HG03097 (cell line): Measurements from ENCODE around the gene SOBP.

Experiments used
- ATAC-seq: cut with Tn5 transposase; IDR thresholded peaks from one replicate; pipeline ENCODE4 v1.9.1; 2021; ENCODE audit not compliant: unreplicated experiment, low FRiP score

The SOBP gene

DNA sequence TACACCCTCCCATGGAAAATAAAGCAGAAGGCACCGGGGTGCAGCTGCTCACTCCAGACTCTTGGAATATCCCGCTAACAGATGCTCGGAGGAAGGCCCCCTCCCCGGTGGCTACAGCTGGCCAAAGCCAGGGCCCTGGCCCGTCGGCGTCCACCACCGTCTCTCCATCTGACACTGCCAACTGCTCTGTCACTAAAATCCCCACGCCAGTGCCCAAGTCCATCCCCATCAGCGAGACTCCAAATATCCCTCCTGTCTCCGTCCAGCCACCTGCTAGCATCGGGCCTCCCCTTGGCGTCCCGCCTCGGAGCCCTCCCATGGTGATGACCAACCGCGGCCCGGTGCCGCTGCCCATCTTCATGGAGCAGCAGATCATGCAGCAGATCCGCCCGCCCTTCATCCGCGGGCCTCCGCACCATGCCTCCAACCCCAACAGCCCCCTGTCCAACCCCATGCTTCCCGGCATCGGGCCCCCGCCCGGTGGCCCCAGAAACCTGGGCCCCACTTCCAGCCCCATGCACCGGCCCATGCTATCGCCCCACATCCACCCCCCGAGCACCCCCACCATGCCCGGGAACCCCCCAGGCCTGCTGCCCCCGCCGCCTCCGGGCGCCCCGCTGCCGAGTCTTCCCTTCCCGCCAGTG is 143.9 kb downstream of the SOBP start:
- ATAC-seq, result no peak

DNA sequence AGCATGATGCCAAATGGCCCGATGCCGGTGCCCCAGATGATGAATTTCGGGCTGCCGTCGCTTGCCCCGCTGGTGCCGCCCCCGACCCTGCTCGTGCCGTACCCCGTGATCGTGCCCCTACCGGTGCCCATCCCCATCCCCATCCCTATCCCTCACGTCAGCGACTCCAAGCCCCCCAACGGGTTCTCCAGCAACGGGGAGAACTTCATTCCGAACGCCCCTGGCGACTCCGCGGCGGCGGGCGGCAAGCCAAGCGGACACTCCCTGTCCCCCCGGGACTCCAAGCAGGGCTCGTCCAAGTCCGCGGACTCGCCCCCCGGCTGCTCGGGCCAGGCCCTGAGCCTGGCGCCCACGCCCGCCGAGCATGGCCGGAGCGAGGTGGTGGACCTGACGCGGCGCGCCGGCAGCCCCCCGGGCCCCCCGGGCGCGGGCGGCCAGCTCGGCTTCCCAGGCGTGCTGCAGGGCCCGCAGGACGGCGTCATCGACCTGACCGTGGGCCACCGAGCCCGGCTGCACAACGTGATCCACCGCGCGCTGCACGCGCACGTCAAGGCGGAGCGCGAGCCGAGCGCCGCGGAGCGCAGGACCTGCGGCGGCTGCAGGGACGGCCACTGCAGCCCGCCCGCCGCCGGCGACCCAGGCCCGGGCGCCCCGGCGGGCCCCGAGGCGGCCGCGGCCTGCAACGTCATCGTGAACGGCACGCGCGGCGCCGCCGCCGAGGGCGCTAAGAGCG is 144.6 kb downstream of the SOBP start:
- no peak for ATAC-seq

DNA sequence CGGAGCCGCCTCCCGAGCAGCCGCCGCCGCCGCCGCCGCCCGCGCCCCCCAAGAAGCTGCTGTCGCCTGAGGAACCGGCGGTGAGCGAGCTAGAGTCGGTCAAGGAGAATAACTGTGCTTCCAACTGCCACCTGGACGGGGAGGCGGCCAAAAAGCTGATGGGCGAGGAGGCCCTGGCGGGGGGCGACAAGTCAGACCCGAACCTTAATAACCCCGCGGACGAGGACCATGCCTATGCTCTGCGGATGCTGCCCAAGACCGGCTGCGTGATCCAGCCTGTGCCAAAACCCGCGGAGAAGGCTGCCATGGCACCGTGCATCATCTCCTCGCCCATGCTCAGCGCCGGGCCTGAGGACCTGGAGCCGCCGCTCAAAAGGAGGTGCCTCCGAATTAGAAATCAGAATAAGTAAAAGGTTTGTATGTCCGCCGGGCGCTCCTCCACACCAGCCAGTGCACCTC is 145.2 kb downstream of the SOBP start:
- no peak for ATAC-seq

DNA sequence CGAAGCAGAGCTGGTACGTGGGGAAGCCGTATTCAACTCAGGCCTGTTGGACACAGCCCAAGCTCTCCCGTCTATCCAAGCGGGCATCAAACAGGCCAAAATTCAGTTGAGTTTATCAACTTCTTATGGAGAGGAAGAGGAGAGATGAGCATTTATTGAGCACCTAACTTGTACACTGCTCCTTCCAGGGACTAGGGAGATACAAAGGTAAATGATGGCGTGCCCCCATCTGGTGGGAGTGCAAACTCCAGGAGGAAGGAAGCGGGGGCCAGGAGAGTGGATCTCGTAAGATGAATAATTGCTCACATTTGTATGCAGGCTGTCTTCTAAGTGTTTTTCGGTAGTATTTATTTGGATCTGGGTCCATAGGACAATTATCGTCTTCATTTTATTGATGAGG is 146.6 kb downstream of the SOBP start:
- ATAC-seq, result no peak

DNA sequence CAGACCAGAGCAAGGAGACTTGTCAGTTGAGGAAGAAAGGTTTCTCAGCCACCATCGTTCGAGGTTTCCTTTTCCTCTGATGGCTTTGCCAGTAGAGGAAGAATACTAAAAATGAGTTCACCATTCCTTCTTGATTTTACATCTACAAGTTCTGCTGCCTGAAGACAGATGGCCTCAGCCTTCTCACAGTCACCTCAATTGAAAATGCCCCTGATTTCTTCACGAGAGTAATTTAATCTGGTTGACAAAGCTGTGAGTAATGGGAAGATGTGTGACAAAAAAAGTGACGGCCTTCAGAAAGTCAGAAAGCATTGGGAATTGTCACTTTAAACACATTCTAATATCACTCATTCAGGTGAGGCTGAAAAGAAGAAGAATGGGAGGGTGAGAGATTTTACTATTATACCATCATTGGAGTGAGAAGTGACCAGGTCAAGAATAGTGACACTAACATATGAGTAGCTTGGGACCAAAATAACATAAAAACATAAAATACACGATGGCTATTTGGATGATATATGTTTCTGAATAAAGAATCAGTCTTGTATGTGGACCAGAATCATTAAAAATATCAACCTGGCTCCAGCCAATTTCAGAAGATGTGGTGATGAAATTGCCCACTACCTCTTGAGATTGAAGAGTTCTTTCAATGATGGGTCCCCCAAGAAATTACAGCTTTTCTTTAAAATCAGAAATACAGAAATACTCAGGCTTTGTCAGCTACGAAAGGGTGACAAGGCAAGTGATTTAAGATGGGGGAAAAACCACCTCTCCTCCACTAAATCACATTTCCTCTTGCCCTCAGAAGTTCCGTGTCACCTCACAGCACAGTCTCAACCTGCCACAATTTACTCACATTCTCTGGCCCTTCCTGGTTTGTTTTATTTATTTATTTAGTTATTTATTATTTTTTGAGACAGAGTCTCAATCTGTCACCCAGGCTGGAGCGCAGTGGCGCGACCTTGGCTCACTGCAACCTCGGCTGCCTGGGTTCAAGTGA is 147.7 kb downstream of the SOBP start:
- no peak for ATAC-seq

DNA sequence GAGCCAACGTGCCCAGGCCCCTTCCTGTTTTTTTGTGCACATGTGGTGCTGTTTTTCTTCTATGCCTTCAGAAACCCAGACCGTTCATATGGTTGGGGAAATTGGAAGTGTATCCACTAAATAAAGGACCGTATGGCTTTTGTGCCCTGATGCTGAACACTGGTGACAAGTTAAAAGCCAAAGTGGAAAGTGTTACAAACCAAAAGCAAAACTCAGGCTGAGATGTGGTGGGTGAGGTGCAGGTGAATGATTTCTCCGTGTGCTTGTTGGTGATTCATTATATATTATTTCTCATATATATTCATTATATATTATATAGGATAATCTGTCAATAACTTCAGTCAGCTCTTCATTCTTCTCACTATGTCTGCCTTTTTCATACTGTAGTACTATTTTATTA is 148.6 kb downstream of the SOBP start:
- no peak for ATAC-seq

DNA sequence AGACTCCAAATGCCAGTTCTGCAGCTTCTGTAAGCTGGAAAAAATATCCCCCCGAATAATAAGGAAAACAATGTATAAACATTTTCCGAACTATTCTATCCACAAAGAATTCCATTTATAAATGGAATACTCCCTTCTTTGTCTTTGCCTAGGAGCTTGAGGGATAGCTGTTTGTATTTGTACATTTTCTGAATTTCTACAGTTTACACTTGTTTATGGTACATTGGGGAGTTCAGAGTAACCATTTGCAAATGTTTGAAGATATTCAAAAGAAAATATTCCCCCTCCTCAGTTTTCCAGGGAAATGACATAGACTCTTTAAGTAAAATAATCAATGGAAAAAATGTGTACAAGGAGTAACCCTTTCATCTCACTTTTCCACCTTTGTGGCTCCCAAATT is 149.6 kb downstream of the SOBP start:
- no peak for ATAC-seq

DNA sequence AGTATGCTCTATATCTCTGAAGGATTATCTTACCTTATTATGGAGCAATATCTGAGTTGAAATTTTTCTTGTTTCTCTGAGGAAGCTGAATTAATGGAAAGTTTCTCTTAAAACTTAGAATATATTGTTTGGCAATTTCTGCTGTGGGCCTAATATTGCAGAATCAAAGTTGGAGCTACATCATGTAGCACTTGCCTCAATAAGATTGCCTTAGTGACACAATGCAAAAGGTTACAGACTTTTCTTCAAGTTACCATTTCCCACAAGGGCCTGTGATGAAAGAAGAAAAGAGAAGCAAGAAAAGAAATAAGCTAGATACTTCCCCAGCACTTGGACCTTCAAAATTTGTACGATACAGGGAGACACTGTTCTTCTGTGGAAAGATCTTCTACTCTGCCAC is 151.2 kb downstream of the SOBP start:
- no peak for ATAC-seq

DNA sequence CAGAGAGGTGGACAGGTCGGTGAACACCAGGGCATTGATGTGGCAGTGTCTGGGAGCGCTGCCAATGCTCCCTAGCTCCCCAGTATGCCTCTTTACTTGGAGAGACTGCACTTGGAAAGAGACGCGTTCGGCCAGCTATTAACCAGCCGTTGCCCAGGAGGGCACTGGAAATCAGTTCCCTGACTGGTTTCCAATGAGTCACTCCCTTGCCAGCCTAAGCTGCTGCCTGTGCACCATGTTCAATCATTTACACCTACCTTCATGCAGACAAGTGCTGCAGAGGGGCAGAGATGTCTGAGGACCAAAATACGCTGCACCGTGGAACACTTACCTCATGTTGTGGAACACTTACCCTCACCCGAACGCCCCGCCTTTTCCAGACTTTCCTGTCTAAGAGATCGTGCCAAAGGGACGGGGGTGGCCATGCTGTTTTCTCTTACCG is 151.6 kb downstream of the SOBP start:
- ATAC-seq, result no peak

DNA sequence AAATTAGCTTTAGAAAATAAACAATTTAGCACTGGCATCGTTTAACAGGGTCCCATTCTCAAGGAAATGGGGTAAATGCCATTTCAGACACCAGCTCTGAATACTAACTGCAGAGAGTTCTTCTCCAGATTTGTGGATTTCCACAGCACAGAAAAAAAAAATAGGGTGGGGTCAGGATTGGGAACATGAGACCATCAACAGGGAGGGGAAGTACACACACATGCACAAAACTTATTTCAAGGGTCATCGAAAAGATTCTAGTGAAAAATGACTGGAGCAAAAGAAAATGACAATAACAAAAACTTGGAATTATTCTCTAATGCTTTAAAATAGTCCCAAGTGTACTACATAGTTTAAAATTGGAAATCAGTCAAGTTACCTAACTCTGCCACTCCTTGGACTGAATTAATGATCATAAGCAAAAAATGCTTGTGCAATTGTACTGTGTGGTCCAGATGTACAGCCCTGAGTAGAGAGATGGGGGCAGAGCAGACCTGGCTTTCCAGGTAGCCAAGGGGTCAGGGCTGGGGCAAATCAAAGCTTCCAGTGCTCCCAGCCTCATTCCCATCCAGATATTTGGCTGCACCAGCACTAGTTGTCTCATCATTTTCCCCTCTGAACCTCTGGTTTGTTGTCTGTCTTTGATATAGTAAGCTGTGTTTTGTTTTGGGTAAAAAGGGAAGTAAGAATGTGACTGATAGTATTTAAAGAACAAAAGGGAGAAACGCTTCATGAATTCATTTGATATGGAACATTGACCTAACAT is 152.4 kb downstream of the SOBP start:
- ATAC-seq, result no peak

DNA sequence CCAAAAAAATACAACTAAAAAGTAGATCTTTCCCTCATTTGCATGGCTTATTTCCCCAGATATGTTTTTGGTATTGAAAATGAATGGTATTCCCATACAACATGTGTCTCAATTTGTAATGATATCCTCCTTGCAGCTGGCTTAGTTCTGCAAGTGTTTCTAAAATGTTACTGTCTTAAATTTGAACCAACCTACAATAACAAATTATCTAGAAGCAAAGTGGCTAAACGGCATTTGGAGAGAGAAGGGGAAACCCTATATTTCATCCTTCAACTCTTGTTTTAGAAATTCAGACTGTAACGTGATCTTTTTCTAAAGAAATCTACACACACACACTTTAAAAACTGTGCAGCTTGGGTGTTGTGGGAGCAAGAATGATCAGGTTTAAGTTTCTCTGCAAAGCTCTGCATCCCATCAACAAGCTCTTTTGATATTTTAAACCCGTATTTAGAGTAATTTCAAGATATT is 153.0 kb downstream of the SOBP start:
- no peak for ATAC-seq

DNA sequence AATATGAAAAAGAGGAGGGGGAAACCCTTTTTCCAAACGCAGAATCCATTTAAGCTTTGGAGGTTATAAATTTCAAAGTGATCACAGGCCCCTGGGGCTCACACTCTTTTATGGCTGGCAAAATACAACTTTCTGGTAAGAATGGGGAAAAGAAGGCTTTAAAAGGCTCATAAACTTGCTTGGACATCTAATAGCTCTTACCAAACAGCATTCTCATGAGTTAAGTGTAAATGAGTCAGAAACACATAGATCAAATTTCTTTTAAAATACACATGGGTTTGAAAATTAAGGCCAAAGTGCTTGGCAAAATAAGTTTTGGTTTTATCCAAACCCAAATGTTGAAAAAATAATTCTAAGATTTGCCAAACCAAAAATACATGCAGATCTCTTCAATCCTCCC is 154.6 kb downstream of the SOBP start:
- ATAC-seq, result no peak

DNA sequence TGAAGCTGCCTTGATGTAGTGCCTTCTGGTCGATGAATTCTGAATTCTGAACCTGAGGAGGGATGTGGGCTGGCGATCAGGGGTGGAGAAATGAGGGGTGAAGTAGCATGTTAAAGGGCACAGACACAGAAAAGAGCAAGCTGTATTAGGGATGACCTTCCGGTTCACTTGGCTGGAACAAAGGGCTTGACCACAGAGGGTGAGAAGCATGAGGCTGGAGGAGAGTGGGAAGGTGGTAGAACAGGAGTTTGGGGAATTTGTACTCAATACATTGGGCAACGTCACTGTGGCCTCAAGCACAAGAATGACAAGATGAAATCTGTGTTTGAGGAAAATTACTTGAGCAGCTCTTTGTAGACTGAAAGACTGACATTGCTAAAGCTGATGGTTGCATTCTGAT is 155.8 kb downstream of the SOBP start:
- ATAC-seq, result no peak

DNA sequence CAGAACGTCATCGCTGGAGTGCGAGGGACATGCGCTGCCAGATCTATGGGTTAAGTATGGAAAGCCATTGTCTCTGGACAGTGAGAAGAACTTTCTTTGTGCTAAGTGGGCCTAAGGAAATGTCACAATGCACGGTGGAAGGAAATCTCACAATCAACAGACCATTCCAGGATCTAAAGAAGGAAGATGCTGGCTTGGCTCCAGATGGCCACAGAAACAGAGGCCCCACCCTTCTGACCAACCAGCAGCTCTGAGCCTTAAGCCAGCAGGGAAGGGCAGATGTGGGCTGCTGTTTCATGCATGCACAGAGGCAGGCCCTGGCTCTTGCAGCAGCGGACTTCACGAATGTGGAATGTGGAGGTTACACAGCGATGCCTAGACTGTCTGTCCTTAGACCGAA is 156.3 kb downstream of the SOBP start:
- ATAC-seq, result no peak

DNA sequence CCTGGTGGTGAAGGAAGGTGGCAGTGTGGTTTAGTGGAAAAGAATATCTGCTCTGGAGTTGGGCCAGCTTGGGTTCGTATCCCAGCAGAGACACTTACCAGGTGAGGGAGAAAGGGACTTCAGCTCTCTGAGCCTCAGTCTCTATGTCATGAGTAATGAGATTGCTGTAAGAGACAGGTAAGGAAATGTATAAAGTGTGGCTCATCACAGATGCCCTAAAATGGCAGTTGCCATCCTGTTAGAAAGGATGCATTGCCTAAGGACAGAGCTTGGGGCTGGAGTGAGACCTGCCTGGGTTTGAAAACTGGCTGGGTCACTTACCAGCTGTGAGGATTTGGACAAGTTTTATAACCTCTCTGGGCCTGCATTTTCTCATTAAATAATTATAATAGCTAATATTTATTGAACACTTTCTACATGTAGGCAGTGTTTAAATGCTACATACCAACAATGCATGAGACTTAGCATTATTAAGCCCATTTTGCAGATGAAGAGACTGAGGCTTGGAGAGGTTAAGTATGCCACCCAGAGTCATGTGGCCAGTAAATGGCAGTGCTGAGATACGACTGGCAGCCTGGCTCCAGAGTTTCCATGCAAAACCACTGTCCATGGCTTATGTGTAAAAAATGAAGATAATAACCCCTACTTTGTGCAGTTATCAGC is 157.0 kb downstream of the SOBP start:
- ATAC-seq, result no peak

DNA sequence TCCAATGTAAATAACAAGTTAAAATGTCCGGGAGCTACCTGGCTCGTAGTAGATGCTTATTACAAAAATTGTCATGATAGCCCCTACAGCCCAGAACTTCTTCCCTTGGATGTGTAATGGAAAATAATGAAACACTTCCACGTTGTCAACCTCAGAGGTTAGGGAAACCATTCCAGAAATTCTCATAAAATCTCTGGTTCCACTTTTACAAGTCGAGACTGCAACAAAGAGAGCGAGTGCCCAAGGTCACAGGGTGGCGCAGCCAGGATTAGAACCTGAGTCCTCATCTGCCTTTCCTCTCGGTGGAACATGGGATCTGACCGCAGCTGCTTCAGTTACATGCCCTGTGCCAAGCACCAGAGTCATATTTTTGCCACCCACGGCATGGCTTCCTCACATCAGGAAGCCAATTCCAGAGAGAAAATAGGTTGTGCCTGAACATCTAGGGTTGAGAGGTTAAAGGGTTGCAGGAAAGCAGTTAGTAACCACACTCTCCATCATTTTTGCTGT is 157.6 kb downstream of the SOBP start:
- no peak for ATAC-seq

DNA sequence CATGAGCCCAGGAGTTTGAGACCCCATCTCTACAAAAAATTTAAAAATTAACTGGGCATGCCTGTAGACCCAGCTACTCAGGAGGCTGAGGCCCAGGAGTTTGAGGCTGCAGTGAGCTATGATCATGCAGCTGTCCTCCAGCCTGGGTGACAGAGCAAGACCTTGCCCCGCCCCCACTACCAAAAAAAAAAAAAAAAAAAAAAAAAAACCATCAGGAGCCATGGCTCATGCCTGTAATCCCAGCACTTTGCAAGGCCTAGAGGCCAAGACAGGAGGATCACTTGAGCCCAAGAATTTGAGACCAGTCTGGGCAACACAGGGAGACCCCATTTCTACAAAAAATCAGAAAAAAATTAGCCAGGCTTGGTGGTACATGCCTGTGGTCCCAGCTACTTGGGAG is 159.1 kb downstream of the SOBP start:
- no peak for ATAC-seq

DNA sequence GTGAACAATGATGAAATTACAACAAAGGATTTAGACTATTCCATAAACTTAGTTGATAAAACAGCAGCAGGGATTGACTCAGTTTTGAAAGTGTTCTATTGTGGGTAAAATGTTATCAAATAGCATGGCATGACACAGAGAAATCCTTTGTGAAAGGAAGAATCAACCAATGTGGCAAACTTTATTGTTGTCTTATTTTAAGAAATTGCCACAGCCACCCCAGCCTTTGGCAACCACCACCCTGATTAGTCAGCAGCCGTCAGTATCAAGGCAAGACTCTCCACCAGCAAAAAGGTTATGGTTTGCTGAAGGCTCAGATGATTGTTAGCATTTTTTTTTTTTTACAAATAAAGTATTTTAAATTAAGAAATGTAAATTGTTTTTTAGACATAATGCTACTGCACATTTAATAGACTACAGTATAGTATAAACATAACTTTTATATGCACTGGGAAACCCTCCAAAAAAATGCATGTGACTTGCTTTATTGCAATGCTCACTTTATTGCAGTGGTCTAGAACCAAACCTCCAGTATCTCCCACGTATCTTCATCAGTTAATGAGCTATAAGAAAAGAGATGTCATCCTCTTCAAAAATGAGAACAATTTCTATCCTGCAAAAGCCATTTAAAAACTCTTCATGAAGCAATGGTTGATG is 162.7 kb downstream of the SOBP start:
- ATAC-seq, result no peak

DNA sequence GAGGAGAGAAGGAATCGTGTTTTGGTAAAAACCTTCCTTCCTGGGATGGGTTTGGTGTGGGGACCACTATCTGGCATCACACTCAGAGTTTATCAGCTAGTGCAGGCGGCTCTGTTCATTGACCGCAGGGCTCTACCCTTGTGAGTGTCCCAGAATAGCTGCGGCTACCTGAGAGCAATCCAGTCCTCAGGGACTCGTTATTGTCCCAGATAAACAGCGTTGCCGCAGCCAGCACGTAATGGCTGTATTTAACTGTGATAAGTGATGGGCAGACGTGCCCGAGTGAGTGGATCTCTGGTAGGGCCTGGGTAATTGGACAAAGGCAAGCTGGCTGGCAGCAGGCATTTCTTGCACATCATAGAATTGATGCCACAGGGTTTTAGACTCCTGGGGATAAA is 163.3 kb downstream of the SOBP start:
- ATAC-seq, result no peak
